Stimulated activated naive CD8-positive, alpha-beta T cell treated with anti-CD3 and anti-CD28 coated beads, Interleukin-15, amount 100 ng/mL, for 72 hours (primary cell): ENCODE measurements around the gene IAPP.

Experiments
- ATAC-seq: fragments of 150-1000 bp; cut with Tn5 transposase; 2 replicates; pipeline ENCODE4 v1.10.0; 2021; ENCODE audit warnings: mild to moderate bottlenecking, moderate library complexity
- DNase-seq, 2 donors: peaks; one replicate each; pipeline ENCODE4 v3.0.0; 2021 to 2022
- H3K27ac Mint-ChIP-seq, 2 donors: one replicate each; pipeline ENCODE4 v1.8.0; 2022; ENCODE audit warnings: mild to moderate bottlenecking in 2 of 2, mixed read lengths in 2 of 2, moderate library complexity in 2 of 2
- H3K27me3 Mint-ChIP-seq: one replicate; pipeline ENCODE4 v1.8.0; 2022; ENCODE audit warnings: mixed read lengths
- H3K4me1 Mint-ChIP-seq: one replicate; pipeline ENCODE4 v1.8.0; 2022; ENCODE audit warnings: mild to moderate bottlenecking, mixed read lengths
- H3K4me3 Mint-ChIP-seq, 2 donors: one replicate each; pipeline ENCODE4 v1.8.0; 2022; ENCODE audit warnings: mild to moderate bottlenecking in 2 of 2, mixed read lengths in 2 of 2, moderate library complexity in 1 of 2
- H3K9me3 Mint-ChIP-seq, 2 donors: one replicate each; pipeline ENCODE4 v1.8.0; 2022; ENCODE audit warnings: mixed read lengths in 2 of 2

The IAPP gene

GRCh38 chr12:21372602-21373001 lies at the start of gene IAPP:
Gene IAPP, plus strand, starts transcription at chr12:21372902. Its CDS starts 450 bp downstream, at chr12:21373352.
- no peak for DNase-seq
- Mint-ChIP-seq H3K4me3 (no peak within 1 kb of the TSS), H3K27me3 (no peaks in the 10 kb centered on the region), H3K4me1 (peaks cover 6% of the 10 kb centered on the region), H3K9me3 (no peaks in the 10 kb centered on the region), H3K27ac (no peak within 1 kb of the TSS)
- no peak for ATAC-seq

- no peak overlapping the region for H3K27ac Mint-ChIP-seq
- H3K27me3 Mint-ChIP-seq, result no peaks in the 10 kb centered on the region
- DNase-seq (no peak), ATAC-seq (no peak)
- peaks cover 12 to 25% of the 10 kb centered on the region in 2 donors for H3K9me3 Mint-ChIP-seq
- no peak overlapping the region for H3K4me3 Mint-ChIP-seq
- H3K4me1 Mint-ChIP-seq, result no peaks in the 10 kb centered on the region
Observed at GRCh38 chr12:21323736-21324135, 49.0 kb upstream of the IAPP start.

- no peak overlapping the region for H3K27ac Mint-ChIP-seq
- H3K27me3 Mint-ChIP-seq, result no peaks in the 10 kb centered on the region
Observed at GRCh38 chr12:21324551-21324950, 48.2 kb upstream of the IAPP start.

GRCh38 chr12:21328578-21328977 lies 44.1 kb upstream of the IAPP start:
- Mint-ChIP-seq H3K27ac (no peak overlapping the region), H3K27me3 (no peaks in the 10 kb centered on the region), H3K4me1 (no peaks in the 10 kb centered on the region), H3K4me3 (no peak overlapping the region), H3K9me3 (peaks cover 17 to 25% of the 10 kb centered on the region in 2 donors)
- no peak for DNase-seq
- ATAC-seq, result no peak

More at GRCh38 chr12:21324551-21324950, 48.2 kb upstream of the IAPP start:
- H3K4me1 Mint-ChIP-seq, result no peaks in the 10 kb centered on the region
- H3K9me3 Mint-ChIP-seq, result peaks cover 12 to 25% of the 10 kb centered on the region in 2 donors
- no peak for ATAC-seq
- no peak overlapping the region for H3K4me3 Mint-ChIP-seq
- DNase-seq, result no peak

GRCh38 chr12:21330682-21331253 lies 41.9 kb upstream of the IAPP start:
- no peaks in the 10 kb centered on the region for H3K27me3 Mint-ChIP-seq
- no peak for DNase-seq
- no peak overlapping the region for H3K27ac Mint-ChIP-seq
- H3K4me3 Mint-ChIP-seq, result no peak overlapping the region
- no peaks in the 10 kb centered on the region for H3K4me1 Mint-ChIP-seq
- ATAC-seq, result no peak
- peaks cover 17 to 25% of the 10 kb centered on the region in 2 donors for H3K9me3 Mint-ChIP-seq

GRCh38 chr12:21334771-21335325 lies 37.9 kb upstream of the IAPP start, which contains the start of gene SLCO1A2:
Gene SLCO1A2, minus strand, starts transcription at chr12:21334917. Its CDS starts 270 bp downstream, at chr12:21334647.
- DNase-seq, result no peak
- H3K27me3 Mint-ChIP-seq, result no peaks in the 10 kb centered on the region
- H3K4me1 Mint-ChIP-seq, result no peaks in the 10 kb centered on the region
- H3K27ac Mint-ChIP-seq, result no peak within 1 kb of the TSS
- no peak for ATAC-seq
- peaks cover 0 to 5% of the 10 kb centered on the region in 2 donors for H3K9me3 Mint-ChIP-seq
- no peak within 1 kb of the TSS for H3K4me3 Mint-ChIP-seq

GRCh38 chr12:21336656-21337055 lies 36.0 kb upstream of the IAPP start:
- ATAC-seq (no peak), DNase-seq (no peak)
- H3K4me3 Mint-ChIP-seq, result no peak overlapping the region
- H3K9me3 Mint-ChIP-seq, result no peaks in the 10 kb centered on the region
- H3K27ac Mint-ChIP-seq, result no peak overlapping the region
- no peaks in the 10 kb centered on the region for H3K27me3 Mint-ChIP-seq
- no peaks in the 10 kb centered on the region for H3K4me1 Mint-ChIP-seq

GRCh38 chr12:21337453-21337852 lies 35.2 kb upstream of the IAPP start:
- H3K4me1 Mint-ChIP-seq, result no peaks in the 10 kb centered on the region
- H3K9me3 Mint-ChIP-seq, result no peaks in the 10 kb centered on the region
- no peak overlapping the region for H3K27ac Mint-ChIP-seq
- DNase-seq (no peak), ATAC-seq (no peak)
- no peaks in the 10 kb centered on the region for H3K27me3 Mint-ChIP-seq
- H3K4me3 Mint-ChIP-seq, result no peak overlapping the region

- no peaks in the 10 kb centered on the region for H3K9me3 Mint-ChIP-seq
- no peak overlapping the region for H3K27ac Mint-ChIP-seq
- no peak overlapping the region for H3K4me3 Mint-ChIP-seq
- no peaks in the 10 kb centered on the region for H3K4me1 Mint-ChIP-seq
- peaks cover 4% of the 10 kb centered on the region for H3K27me3 Mint-ChIP-seq
- no peak for DNase-seq
- peak; percentile 61 for ATAC-seq
Observed at GRCh38 chr12:21337959-21338744, 34.5 kb upstream of the IAPP start.

GRCh38 chr12:21339921-21340320 lies 32.8 kb upstream of the IAPP start:
- Mint-ChIP-seq H3K4me3 (no peak overlapping the region), H3K27ac (no peak overlapping the region), H3K4me1 (no peaks in the 10 kb centered on the region), H3K27me3 (peaks cover 9% of the 10 kb centered on the region), H3K9me3 (no peaks in the 10 kb centered on the region)
- ATAC-seq (no peak), DNase-seq (no peak)

GRCh38 chr12:21340403-21340802 lies 32.3 kb upstream of the IAPP start:
- DNase-seq (no peak), ATAC-seq (peak; percentile 69)
- Mint-ChIP-seq H3K27me3 (peaks cover 9% of the 10 kb centered on the region), H3K27ac (no peak overlapping the region), H3K4me1 (no peaks in the 10 kb centered on the region), H3K9me3 (no peaks in the 10 kb centered on the region), H3K4me3 (no peak overlapping the region)

GRCh38 chr12:21341769-21342168 lies 30.9 kb upstream of the IAPP start:
- no peak for DNase-seq
- H3K27me3 Mint-ChIP-seq, result peaks cover 9% of the 10 kb centered on the region
- H3K27ac Mint-ChIP-seq, result no peak overlapping the region
- ATAC-seq, result no peak
- H3K4me1 Mint-ChIP-seq, result no peaks in the 10 kb centered on the region
- no peak overlapping the region for H3K4me3 Mint-ChIP-seq
- H3K9me3 Mint-ChIP-seq, result no peaks in the 10 kb centered on the region

- H3K27ac Mint-ChIP-seq, result no peak overlapping the region
- no peaks in the 10 kb centered on the region for H3K9me3 Mint-ChIP-seq
- H3K4me3 Mint-ChIP-seq, result no peak overlapping the region
- H3K27me3 Mint-ChIP-seq, result peaks cover 9% of the 10 kb centered on the region
- H3K4me1 Mint-ChIP-seq, result no peaks in the 10 kb centered on the region
- ATAC-seq (no peak), DNase-seq (no peak)
Observed at GRCh38 chr12:21343636-21344035, 29.1 kb upstream of the IAPP start.

GRCh38 chr12:21346542-21347205 lies 26.0 kb upstream of the IAPP start:
- Mint-ChIP-seq H3K27ac (no peak overlapping the region), H3K4me3 (no peak overlapping the region), H3K9me3 (no peaks in the 10 kb centered on the region), H3K4me1 (no peaks in the 10 kb centered on the region), H3K27me3 (peaks cover 9% of the 10 kb centered on the region)
- no peak for ATAC-seq
- DNase-seq, result no peak

GRCh38 chr12:21350975-21351374 lies 21.7 kb upstream of the IAPP start:
- ATAC-seq (no peak), DNase-seq (no peak)
- Mint-ChIP-seq H3K4me3 (no peak overlapping the region), H3K4me1 (no peaks in the 10 kb centered on the region), H3K27ac (no peak overlapping the region), H3K9me3 (no peaks in the 10 kb centered on the region), H3K27me3 (peaks cover 24% of the 10 kb centered on the region)

- Mint-ChIP-seq H3K9me3 (no peaks in the 10 kb centered on the region), H3K27me3 (peaks cover 24% of the 10 kb centered on the region), H3K4me1 (no peaks in the 10 kb centered on the region), H3K27ac (peak overlapping the region in 1 of 2 donors; percentile 21), H3K4me3 (no peak overlapping the region)
- ATAC-seq (no peak), DNase-seq (no peak)
Observed at GRCh38 chr12:21353487-21353886, 19.2 kb upstream of the IAPP start.
